Esophagus (tissue), 2 donors: ENCODE measurements around the gene EXOSC7. TPM values are rescaled to one million over a fixed set of nuclear protein-coding genes. Genes with fewer than 3 reads are reported as not detected.

Source experiments
- H3K27ac ChIP-seq, 2 donors: one replicate each; pipeline ENCODE4 v1.5.1; 2013; ENCODE audit warnings: low read depth in 2 of 2, mild to moderate bottlenecking in 2 of 2, inconsistent platforms in 1 of 2, low read length in 1 of 2, moderate library complexity in 1 of 2
- H3K27me3 ChIP-seq, 2 donors: one replicate each; pipeline ENCODE4 v1.6.1; 2013; ENCODE audit warnings: low read length in 2 of 2, control low read depth in 1 of 2, mild to moderate bottlenecking in 1 of 2; ENCODE audit not compliant: insufficient read depth in 2 of 2, control insufficient read depth in 1 of 2
- H3K36me3 ChIP-seq, 2 donors: one replicate each; pipeline ENCODE4 v1.6.1; 2013; ENCODE audit warnings: low read length in 1 of 2; ENCODE audit not compliant: control insufficient read depth in 2 of 2, insufficient read depth in 2 of 2
- H3K4me1 ChIP-seq, 2 donors: one replicate each; pipeline ENCODE4 v1.6.1; 2013; ENCODE audit warnings: low read length in 1 of 2; ENCODE audit not compliant: control insufficient read depth in 2 of 2, insufficient read depth in 2 of 2
- H3K4me3 ChIP-seq, 2 donors: one replicate each; pipeline ENCODE4 v1.5.1; 2013; ENCODE audit warnings: low read length in 2 of 2, mild to moderate bottlenecking in 2 of 2, low read depth in 1 of 2, moderate library complexity in 1 of 2
- H3K9me3 ChIP-seq, 2 donors: one replicate each; pipeline ENCODE4 v1.6.1; 2013; ENCODE audit warnings: mild to moderate bottlenecking in 2 of 2, low read depth in 1 of 2, low read length in 1 of 2, moderate library complexity in 1 of 2; ENCODE audit not compliant: control insufficient read depth in 2 of 2, insufficient read depth in 1 of 2
- WGBS, 2 donors: extraction: QIAGEN DNeasy Blood & Tissue Kit; methylation state at CpG; one replicate each; pipeline ENCODE4 v1.1.7; 2013; 5-methylcytosine and 5-hydroxymethylcytosine counted together
- polyA plus RNA-seq, 2 donors: library from polyadenylated mRNA; stranded (reverse); fragments of 200-250 nt; gene quantifications; one replicate each; pipeline ENCODE4 v1.2.3, GENCODE V29; 2013
- donor health status: healthy with polysubstance abuse.
- donor health status: Bipolar disorder and iron deficiency.

EXOSC7 gene
- polyA plus RNA-seq, result 10 to 100 TPM; 23.5 to 38.7 TPM

GRCh38 chr3:44976002-44976815 is at the start of gene EXOSC7, which contains the start of gene ZDHHC3:
TSS of gene EXOSC7 (plus strand) at chr3:44976244. CDS start at chr3:44976278, 34 bp downstream.
TSS of gene ZDHHC3 (minus strand) at chr3:44976174. CDS start at chr3:44959436, 16,738 bp downstream.
- Histone ChIP-seq H3K36me3 (no peaks in the 10 kb centered on the region), H3K4me3 (peak within 1 kb of the TSS; percentile 94 to 96), H3K9me3 (no peaks in the 10 kb centered on the region), H3K27me3 (no peaks in the 10 kb centered on the region), H3K27ac (peak within 1 kb of the TSS; percentile 96 to 98), H3K4me1 (peaks cover 0 to 7% of the 10 kb centered on the region in 2 donors)
- 0 to 1% methylated on average over 79 to 82 of the region's 82 CpGs for WGBS, 2 donors

GRCh38 chr3:44926921-44927320 is 49.1 kb upstream of the EXOSC7 start:
- Histone ChIP-seq H3K36me3 (peaks cover 4 to 48% of the 10 kb centered on the region in 2 donors), H3K27me3 (no peaks in the 10 kb centered on the region), H3K4me1 (peaks cover 0 to 2% of the 10 kb centered on the region in 2 donors), H3K9me3 (no peaks in the 10 kb centered on the region), H3K4me3 (no peak overlapping the region), H3K27ac (no peak overlapping the region)
- 93 to 95% methylated on average over 7 of the region's 7 CpGs for WGBS, 2 donors

GRCh38 chr3:44927371-44927770 is 48.7 kb upstream of the EXOSC7 start:
- Histone ChIP-seq H3K4me1 (peaks cover 0 to 2% of the 10 kb centered on the region in 2 donors), H3K27me3 (no peaks in the 10 kb centered on the region), H3K4me3 (no peak overlapping the region), H3K36me3 (peaks cover 4 to 47% of the 10 kb centered on the region in 2 donors), H3K27ac (no peak overlapping the region), H3K9me3 (no peaks in the 10 kb centered on the region)
- 95 to 99% methylated on average over 7 of the region's 7 CpGs for WGBS, 2 donors

GRCh38 chr3:44929782-44930181 is 46.3 kb upstream of the EXOSC7 start:
- Histone ChIP-seq H3K4me1 (peaks cover 0 to 2% of the 10 kb centered on the region in 2 donors), H3K36me3 (peaks cover 4 to 58% of the 10 kb centered on the region in 2 donors), H3K9me3 (no peaks in the 10 kb centered on the region), H3K4me3 (no peak overlapping the region), H3K27ac (no peak overlapping the region), H3K27me3 (no peaks in the 10 kb centered on the region)
- 91 to 92% methylated on average over 5 of the region's 5 CpGs for WGBS, 2 donors

- Histone ChIP-seq H3K27ac (no peak overlapping the region), H3K4me3 (no peak overlapping the region), H3K9me3 (no peaks in the 10 kb centered on the region), H3K4me1 (peaks cover 0 to 2% of the 10 kb centered on the region in 2 donors), H3K36me3 (peaks cover 4 to 58% of the 10 kb centered on the region in 2 donors), H3K27me3 (no peaks in the 10 kb centered on the region)
- WGBS, 2 donors, result 95 to 96% methylated on average over 2 of the region's 2 CpGs
Measured at GRCh38 chr3:44930911-44931310, 45.1 kb upstream of the EXOSC7 start.

- WGBS, 2 donors, result 94 to 96% methylated on average over 2 of the region's 2 CpGs
Measured at GRCh38 chr3:44931791-44932190, 44.3 kb upstream of the EXOSC7 start.

GRCh38 chr3:44932271-44932670 is 43.8 kb upstream of the EXOSC7 start:
- peaks cover 0 to 2% of the 10 kb centered on the region in 2 donors for H3K4me1 ChIP-seq
- H3K27ac ChIP-seq, result no peak overlapping the region
- H3K9me3 ChIP-seq, result no peaks in the 10 kb centered on the region
- no peak overlapping the region for H3K4me3 ChIP-seq
- H3K36me3 ChIP-seq, result peaks cover 0 to 52% of the 10 kb centered on the region in 2 donors
- H3K27me3 ChIP-seq, result no peaks in the 10 kb centered on the region
- WGBS, 2 donors, result 59 to 61% methylated on average over 2 of the region's 2 CpGs

More at GRCh38 chr3:44931791-44932190, 44.3 kb upstream of the EXOSC7 start:
- Histone ChIP-seq H3K9me3 (no peaks in the 10 kb centered on the region), H3K4me3 (no peak overlapping the region), H3K4me1 (peaks cover 0 to 2% of the 10 kb centered on the region in 2 donors), H3K27me3 (no peaks in the 10 kb centered on the region), H3K27ac (no peak overlapping the region), H3K36me3 (peaks cover 0 to 52% of the 10 kb centered on the region in 2 donors)

GRCh38 chr3:44932986-44933944 is 42.8 kb upstream of the EXOSC7 start:
- no peak overlapping the region for H3K27ac ChIP-seq
- WGBS, 2 donors, result 91 to 92% methylated on average over 14 of the region's 14 CpGs
- H3K4me1 ChIP-seq, result peaks cover 0 to 2% of the 10 kb centered on the region in 2 donors
- no peak overlapping the region for H3K4me3 ChIP-seq
- H3K27me3 ChIP-seq, result no peaks in the 10 kb centered on the region
- no peaks in the 10 kb centered on the region for H3K9me3 ChIP-seq
- peaks cover 0 to 50% of the 10 kb centered on the region in 2 donors for H3K36me3 ChIP-seq

GRCh38 chr3:44939581-44940036 is 36.4 kb upstream of the EXOSC7 start:
- 72 to 75% methylated on average over 6 of the region's 6 CpGs for WGBS, 2 donors
- no peaks in the 10 kb centered on the region for H3K27me3 ChIP-seq
- no peak overlapping the region for H3K4me3 ChIP-seq
- peaks cover 0 to 5% of the 10 kb centered on the region in 2 donors for H3K4me1 ChIP-seq
- H3K36me3 ChIP-seq, result peaks cover 16 to 28% of the 10 kb centered on the region in 2 donors
- no peak overlapping the region for H3K27ac ChIP-seq
- H3K9me3 ChIP-seq, result no peaks in the 10 kb centered on the region
